ENCODE results near the gene KANK2. TPM values are rescaled to one million over a fixed set of nuclear protein-coding genes. Genes with fewer than 3 reads are reported as not detected.
A peak's percentile ranks its signal among the peaks of the same experiment; 100 is the strongest.

KANK2 gene
- total RNA-seq (2014; rRNA removed; shearing (Covaris generic)) (47.5 and 65.4 TPM in 2 replicates), polyA plus RNA-seq (2016; fragmentation: Nextera tagmentation; extraction: Ambion mirVana) (14.7 and 15.9 TPM in 2 replicates)
- long read RNA-seq, full-length matches to known transcripts: 1 of 5 reads
- long read RNA-seq, partial matches to known transcripts: 1 of 5 reads
- long read RNA-seq, other reads (novel, unspliced or antisense): 3 of 5 reads

DNA sequence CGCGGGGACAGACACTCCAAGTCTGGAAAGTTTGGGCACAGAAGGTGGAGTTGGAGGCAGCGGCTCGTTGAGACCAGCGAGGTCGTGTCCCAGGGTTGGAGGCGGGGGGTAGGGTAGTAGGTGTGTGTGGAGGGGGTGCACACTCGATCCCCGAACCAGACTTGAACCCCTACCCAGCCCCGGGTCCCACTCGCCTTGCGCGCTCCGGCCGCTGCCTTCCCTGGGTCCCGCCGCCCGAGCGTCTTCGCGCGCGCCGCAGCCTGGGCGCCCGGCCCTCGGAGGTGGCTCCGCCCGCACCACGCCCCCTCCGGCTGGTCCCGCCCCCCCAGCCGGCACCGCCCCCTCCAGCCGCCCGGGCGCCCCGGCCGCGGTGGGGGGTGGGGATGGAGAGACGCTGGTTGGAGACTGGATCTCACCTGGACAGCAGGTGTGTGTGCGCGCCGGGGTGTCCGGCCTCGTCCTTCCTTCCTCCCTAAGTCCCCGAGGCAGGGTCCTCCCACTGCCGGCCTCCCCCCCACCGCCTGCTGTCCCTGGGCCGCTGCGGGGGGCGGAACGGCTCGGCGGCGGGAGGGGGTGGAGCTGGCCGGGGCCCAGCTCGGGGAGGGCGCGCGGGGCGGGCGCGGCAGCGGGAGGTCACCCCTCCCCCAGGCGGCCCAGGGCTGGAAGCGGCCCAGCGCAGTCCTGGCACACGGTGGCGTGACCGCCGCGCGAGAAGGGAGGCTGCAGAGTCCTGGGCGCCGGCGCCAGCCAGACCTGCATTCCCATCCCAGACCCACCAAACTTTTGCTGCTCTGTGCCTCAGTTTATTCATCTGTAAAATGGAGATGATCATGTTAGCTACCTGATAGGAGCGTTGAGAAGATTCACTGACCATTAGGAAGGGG lies at the start of gene KANK2:
Gene KANK2, minus strand, starts transcription at position 255 of the 884 bp plus-strand sequence. CDS start 3,034 bp downstream, outside the sequence.
- DNase-seq (ENCODE audit: low spot score) (peak; percentile 91), ATAC-seq (peak; percentile 78)
- H3K27ac Mint-ChIP-seq: no peak within 1 kb of the TSS
- H3K36me3 ChIP-seq (ENCODE audit: insufficient read depth): no peaks in the 10 kb centered on the region
- peaks cover 13% of the 10 kb centered on the region; the same call in 2 of the 3 replicates for H3K36me3 Mint-ChIP-seq (ENCODE audit: low read depth)
- H3K27ac ChIP-seq (ENCODE audit: low read depth): peak within 1 kb of the TSS; percentile 68
- H2AFZ ChIP-seq: peak within 1 kb of the TSS; percentile 76; the same call in 1 of the 2 replicates
- peak within 1 kb of the TSS; percentile 86 for H3K4me2 ChIP-seq
- H3F3A ChIP-seq (replicated peaks; ENCODE audit: low read depth): peaks cover 29% of the 10 kb centered on the region
- H3K9me2 ChIP-seq (ENCODE audit: insufficient read depth): no peaks in the 10 kb centered on the region
- peaks cover 4% of the 10 kb centered on the region for H3K4me1 Mint-ChIP-seq
- peak within 1 kb of the TSS; percentile 83 for H3K4me3 ChIP-seq
- peaks cover 8% of the 10 kb centered on the region; the same call in 1 of the 2 replicates for H3K4me1 ChIP-seq (ENCODE audit: insufficient read depth)
- H3K27me3 ChIP-seq (ENCODE audit: insufficient read depth): no peaks in the 10 kb centered on the region
- H3K79me2 ChIP-seq (replicated peaks; ENCODE audit: insufficient read depth): no peaks in the 10 kb centered on the region
- H3K27me3 Mint-ChIP-seq (ENCODE audit: insufficient read depth, low read depth, poor library complexity): peaks cover 9% of the 10 kb centered on the region
- peak within 1 kb of the TSS; percentile 92 for H3K4me3 Mint-ChIP-seq
- no peaks in the 10 kb centered on the region for H3K9me3 Mint-ChIP-seq
- H4K20me1 ChIP-seq (replicated peaks; ENCODE audit: insufficient read depth): no peaks in the 10 kb centered on the region
- TF ChIP-seq POLR2AphosphoS5 (IDR thresholded peaks at IDR 0.05; ENCODE audit: low read depth) (peak; percentile 65), CREB1 (CRISPR knock-in tag; IDR thresholded peaks at IDR 0.05; ENCODE audit: low read depth) (no peak), EZH2 (IDR thresholded peaks at IDR 0.05; ENCODE audit: low read depth, unreplicated experiment) (no peak), REST (IDR thresholded peaks at IDR 0.05; ENCODE audit: unreplicated experiment) (no peak), JUNB (IDR thresholded peaks at IDR 0.05; ENCODE audit: unreplicated experiment) (no peak)
- TF ChIP-seq, protein P1, sequence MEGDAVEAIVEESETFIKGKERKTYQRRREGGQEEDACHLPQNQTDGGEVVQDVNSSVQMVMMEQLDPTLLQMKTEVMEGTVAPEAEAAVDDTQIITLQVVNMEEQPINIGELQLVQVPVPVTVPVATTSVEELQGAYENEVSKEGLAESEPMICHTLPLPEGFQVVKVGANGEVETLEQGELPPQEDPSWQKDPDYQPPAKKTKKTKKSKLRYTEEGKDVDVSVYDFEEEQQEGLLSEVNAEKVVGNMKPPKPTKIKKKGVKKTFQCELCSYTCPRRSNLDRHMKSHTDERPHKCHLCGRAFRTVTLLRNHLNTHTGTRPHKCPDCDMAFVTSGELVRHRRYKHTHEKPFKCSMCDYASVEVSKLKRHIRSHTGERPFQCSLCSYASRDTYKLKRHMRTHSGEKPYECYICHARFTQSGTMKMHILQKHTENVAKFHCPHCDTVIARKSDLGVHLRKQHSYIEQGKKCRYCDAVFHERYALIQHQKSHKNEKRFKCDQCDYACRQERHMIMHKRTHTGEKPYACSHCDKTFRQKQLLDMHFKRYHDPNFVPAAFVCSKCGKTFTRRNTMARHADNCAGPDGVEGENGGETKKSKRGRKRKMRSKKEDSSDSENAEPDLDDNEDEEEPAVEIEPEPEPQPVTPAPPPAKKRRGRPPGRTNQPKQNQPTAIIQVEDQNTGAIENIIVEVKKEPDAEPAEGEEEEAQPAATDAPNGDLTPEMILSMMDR (conservative IDR thresholded peaks at IDR 0.05; ENCODE audit: low read depth in 2 of 2): peak in 1 of 2 experiments; percentile 30; a peak in 2 of 4 replicates

GRCh38 chr19:11246941-11247340 lies 49.6 kb upstream of the KANK2 start:
- peaks cover 40% of the 10 kb centered on the region for H3K36me3 Mint-ChIP-seq (ENCODE audit: low read depth)
- H3K4me1 ChIP-seq (ENCODE audit: insufficient read depth): no peaks in the 10 kb centered on the region
- no peak overlapping the region for H2AFZ ChIP-seq
- H3F3A ChIP-seq (replicated peaks; ENCODE audit: low read depth): 0 out of 2 replicates have a peak, but pooled peaks cover 3% of the 10 kb centered on the region
- no peak overlapping the region for H3K4me2 ChIP-seq
- no peaks in the 10 kb centered on the region for H3K4me1 Mint-ChIP-seq
- no peaks in the 10 kb centered on the region for H3K9me2 ChIP-seq (ENCODE audit: insufficient read depth)
- H3K27ac ChIP-seq (ENCODE audit: low read depth): no peak overlapping the region
- DNase-seq (ENCODE audit: low spot score): no peak
- no peaks in the 10 kb centered on the region for H3K79me2 ChIP-seq (replicated peaks; ENCODE audit: insufficient read depth)
- H4K20me1 ChIP-seq (replicated peaks; ENCODE audit: insufficient read depth): no peaks in the 10 kb centered on the region; the same call in 1 of the 2 replicates
- no peak overlapping the region for H3K4me3 ChIP-seq
- no peak overlapping the region for H3K4me3 Mint-ChIP-seq
- peaks cover 6% of the 10 kb centered on the region for H3K27me3 Mint-ChIP-seq (ENCODE audit: insufficient read depth, low read depth, poor library complexity)
- peaks cover 6% of the 10 kb centered on the region; the same call in 1 of the 2 replicates for H3K36me3 ChIP-seq (ENCODE audit: insufficient read depth)
- no peak for ATAC-seq
- H3K9me3 Mint-ChIP-seq: no peaks in the 10 kb centered on the region
- no peak overlapping the region for H3K27ac Mint-ChIP-seq
- no peaks in the 10 kb centered on the region for H3K27me3 ChIP-seq (ENCODE audit: insufficient read depth)
- TF ChIP-seq ZNF331 (CRISPR knock-in tag; IDR thresholded peaks at IDR 0.05; ENCODE audit: low read depth) (no peak), POLR2AphosphoS5 (IDR thresholded peaks at IDR 0.05; ENCODE audit: low read depth) (no peak), STAT1 (IDR thresholded peaks at IDR 0.05; ENCODE audit: unreplicated experiment) (no peak)

Data from GM23338 (cell line).